Astrocyte (in vitro differentiated cells and primary cell): Measurements from ENCODE around the gene STX16. TPM values are rescaled to one million over a fixed set of nuclear protein-coding genes. Genes with fewer than 3 reads are reported as not detected.

ENCODE experiments used
- DNase-seq: peaks from one replicate; pipeline ENCODE4 v3.0.0-alpha.2; 2010; ENCODE audit warnings: low read depth
- FAIRE-seq: peaks from 2 replicates; lab custom pipeline; 2011; peaks lifted over from hg19 to GRCh38; lab: Jason Lieb, UNC
- H2AFZ ChIP-seq: 2 replicates; pipeline ENCODE4 v1.6.0; 2012; ENCODE audit warnings: low read depth, low read length, inconsistent platforms
- H3K27ac ChIP-seq: 2 replicates; pipeline ENCODE4 v1.5.1; 2011; ENCODE audit warnings: low read depth, low read length, inconsistent platforms
- H3K27me3 ChIP-seq: 2 replicates; pipeline ENCODE4 v1.6.0; 2011; ENCODE audit warnings: low read length, inconsistent platforms; ENCODE audit not compliant: insufficient read depth
- H3K36me3 ChIP-seq: 2 replicates; pipeline ENCODE4 v1.5.1; 2011; ENCODE audit warnings: low read length, inconsistent platforms; ENCODE audit not compliant: insufficient read depth
- H3K4me1 ChIP-seq: 2 replicates; pipeline ENCODE4 v1.5.1; 2011; ENCODE audit warnings: low read length, inconsistent platforms; ENCODE audit not compliant: insufficient read depth
- H3K4me2 ChIP-seq: 2 replicates; pipeline ENCODE4 v1.6.0; 2012; ENCODE audit warnings: low read length, inconsistent platforms
- H3K4me3 ChIP-seq: 2 replicates; pipeline ENCODE4 v1.5.1; 2011; ENCODE audit warnings: low read depth, mild to moderate bottlenecking, low read length, inconsistent platforms; ENCODE audit not compliant: insufficient read depth
- H3K79me2 ChIP-seq: 2 replicates; pipeline ENCODE4 v1.6.0; 2012; ENCODE audit warnings: mild to moderate bottlenecking, low read length, inconsistent platforms; ENCODE audit not compliant: insufficient read depth
- H3K9ac ChIP-seq: 2 replicates; pipeline ENCODE4 v1.6.0; 2012; ENCODE audit warnings: mild to moderate bottlenecking, low read length, inconsistent platforms
- H3K9me3 ChIP-seq: 2 replicates; pipeline ENCODE4 v1.5.1; 2012; ENCODE audit warnings: low read depth, mild to moderate bottlenecking, low read length, inconsistent platforms; ENCODE audit not compliant: insufficient read depth
- H4K20me1 ChIP-seq: 2 replicates; pipeline ENCODE4 v1.6.0; 2012; ENCODE audit warnings: low read length, inconsistent platforms; ENCODE audit not compliant: insufficient read depth
- H3K27ac Mint-ChIP-seq: one replicate; pipeline ENCODE4 v1.8.0; 2021; ENCODE audit warnings: mild to moderate bottlenecking, mixed read lengths; ENCODE audit not compliant: unreplicated experiment
- H3K27me3 Mint-ChIP-seq: one replicate; pipeline ENCODE4 v1.8.0; 2021; ENCODE audit warnings: low read depth, mixed read lengths; ENCODE audit not compliant: unreplicated experiment
- H3K36me3 Mint-ChIP-seq: one replicate; pipeline ENCODE4 v1.8.0; 2021; ENCODE audit warnings: low read depth, mixed read lengths; ENCODE audit not compliant: unreplicated experiment
- H3K4me1 Mint-ChIP-seq: one replicate; pipeline ENCODE4 v1.8.0; 2021; ENCODE audit warnings: low read depth, mixed read lengths; ENCODE audit not compliant: unreplicated experiment
- H3K4me3 Mint-ChIP-seq: one replicate; pipeline ENCODE4 v1.8.0; 2021; ENCODE audit warnings: mild to moderate bottlenecking, moderate library complexity, mixed read lengths; ENCODE audit not compliant: unreplicated experiment
- H3K9me3 Mint-ChIP-seq: one replicate; pipeline ENCODE4 v1.8.0; 2021; ENCODE audit warnings: mild to moderate bottlenecking, mixed read lengths; ENCODE audit not compliant: unreplicated experiment
- EZH2 ChIP-seq: IDR thresholded peaks from 2 replicates; pipeline ENCODE4 v1.6.1; 2012; ENCODE audit warnings: mild to moderate bottlenecking, low read length, inconsistent platforms; ENCODE audit not compliant: insufficient read depth
- total RNA-seq: library from RNA; stranded (reverse); gene quantifications from 2 replicates; pipeline ENCODE4 v1.2.1, GENCODE V29; 2021
- TF ChIP-seq, protein P1 (sequence below): IDR thresholded peaks from 2 replicates; pipeline ENCODE4 v1.5.1; 2011; ENCODE audit warnings: low read depth, mild to moderate bottlenecking, inconsistent platforms, low read length, moderate library complexity; ENCODE audit not compliant: insufficient read depth

STX16 gene
- total RNA-seq, 1 donor from 2014 or later = 59.3 TPM

DNA sequence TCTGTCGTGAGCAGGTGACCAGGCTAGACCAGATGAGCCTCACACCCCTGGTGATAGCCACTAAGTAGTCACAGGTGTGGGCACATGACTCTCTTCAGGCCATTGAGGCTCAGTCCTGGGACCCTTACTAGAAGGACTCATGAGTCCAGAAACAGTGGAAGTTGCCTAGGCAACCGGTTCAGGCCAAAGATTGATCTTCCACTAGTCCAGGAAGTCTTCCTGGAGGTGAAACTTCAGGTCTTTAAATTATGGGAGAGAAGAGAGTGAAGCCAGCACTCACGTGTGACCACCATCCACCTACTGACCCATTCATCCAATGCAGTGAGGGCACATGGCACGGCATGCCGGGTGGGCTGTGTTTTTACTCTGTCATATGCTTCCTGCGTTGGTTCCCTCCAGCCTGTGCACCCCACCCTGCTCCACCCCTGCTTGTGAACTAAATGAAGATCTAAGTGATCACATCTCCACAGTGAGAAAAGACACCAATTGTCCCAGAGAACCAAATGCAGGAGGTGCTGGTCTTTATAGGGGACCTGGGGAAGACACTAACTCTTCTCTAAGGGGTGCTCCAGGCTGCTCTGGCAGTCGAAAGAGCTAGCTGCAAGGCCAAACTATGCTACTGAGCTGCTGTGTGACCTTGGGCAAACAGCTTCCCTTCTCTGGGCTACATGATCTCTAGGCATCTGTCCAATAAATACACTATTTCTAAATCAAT, 12.5 kb upstream of the STX16 start:
- H3K4me1 ChIP-seq = peaks cover 15% of the 10 kb centered on the region
- Mint-ChIP-seq H3K27me3 (peaks cover 5% of the 10 kb centered on the region), H3K36me3 (peaks cover 2% of the 10 kb centered on the region), H3K27ac (no peak overlapping the region), H3K9me3 (peaks cover 2% of the 10 kb centered on the region), H3K4me1 (peaks cover 14% of the 10 kb centered on the region), H3K4me3 (no peak overlapping the region)
- no peaks in the 10 kb centered on the region for H3K36me3 ChIP-seq
- H3K27me3 ChIP-seq = no peaks in the 10 kb centered on the region
- H3K27ac ChIP-seq = no peak overlapping the region
- no peaks in the 10 kb centered on the region for H3K9me3 ChIP-seq
- H4K20me1 ChIP-seq = no peaks in the 10 kb centered on the region
- no peak overlapping the region for H3K4me2 ChIP-seq
- H2AFZ ChIP-seq = no peak overlapping the region
- DNase-seq (no peak), FAIRE-seq (no peak)
- no peak overlapping the region for H3K4me3 ChIP-seq
- TF ChIP-seq, protein P1, sequence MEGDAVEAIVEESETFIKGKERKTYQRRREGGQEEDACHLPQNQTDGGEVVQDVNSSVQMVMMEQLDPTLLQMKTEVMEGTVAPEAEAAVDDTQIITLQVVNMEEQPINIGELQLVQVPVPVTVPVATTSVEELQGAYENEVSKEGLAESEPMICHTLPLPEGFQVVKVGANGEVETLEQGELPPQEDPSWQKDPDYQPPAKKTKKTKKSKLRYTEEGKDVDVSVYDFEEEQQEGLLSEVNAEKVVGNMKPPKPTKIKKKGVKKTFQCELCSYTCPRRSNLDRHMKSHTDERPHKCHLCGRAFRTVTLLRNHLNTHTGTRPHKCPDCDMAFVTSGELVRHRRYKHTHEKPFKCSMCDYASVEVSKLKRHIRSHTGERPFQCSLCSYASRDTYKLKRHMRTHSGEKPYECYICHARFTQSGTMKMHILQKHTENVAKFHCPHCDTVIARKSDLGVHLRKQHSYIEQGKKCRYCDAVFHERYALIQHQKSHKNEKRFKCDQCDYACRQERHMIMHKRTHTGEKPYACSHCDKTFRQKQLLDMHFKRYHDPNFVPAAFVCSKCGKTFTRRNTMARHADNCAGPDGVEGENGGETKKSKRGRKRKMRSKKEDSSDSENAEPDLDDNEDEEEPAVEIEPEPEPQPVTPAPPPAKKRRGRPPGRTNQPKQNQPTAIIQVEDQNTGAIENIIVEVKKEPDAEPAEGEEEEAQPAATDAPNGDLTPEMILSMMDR = no peak
- TF ChIP-seq EZH2 = no peak
- no peak overlapping the region for H3K9ac ChIP-seq
- no peaks in the 10 kb centered on the region for H3K79me2 ChIP-seq

DNA sequence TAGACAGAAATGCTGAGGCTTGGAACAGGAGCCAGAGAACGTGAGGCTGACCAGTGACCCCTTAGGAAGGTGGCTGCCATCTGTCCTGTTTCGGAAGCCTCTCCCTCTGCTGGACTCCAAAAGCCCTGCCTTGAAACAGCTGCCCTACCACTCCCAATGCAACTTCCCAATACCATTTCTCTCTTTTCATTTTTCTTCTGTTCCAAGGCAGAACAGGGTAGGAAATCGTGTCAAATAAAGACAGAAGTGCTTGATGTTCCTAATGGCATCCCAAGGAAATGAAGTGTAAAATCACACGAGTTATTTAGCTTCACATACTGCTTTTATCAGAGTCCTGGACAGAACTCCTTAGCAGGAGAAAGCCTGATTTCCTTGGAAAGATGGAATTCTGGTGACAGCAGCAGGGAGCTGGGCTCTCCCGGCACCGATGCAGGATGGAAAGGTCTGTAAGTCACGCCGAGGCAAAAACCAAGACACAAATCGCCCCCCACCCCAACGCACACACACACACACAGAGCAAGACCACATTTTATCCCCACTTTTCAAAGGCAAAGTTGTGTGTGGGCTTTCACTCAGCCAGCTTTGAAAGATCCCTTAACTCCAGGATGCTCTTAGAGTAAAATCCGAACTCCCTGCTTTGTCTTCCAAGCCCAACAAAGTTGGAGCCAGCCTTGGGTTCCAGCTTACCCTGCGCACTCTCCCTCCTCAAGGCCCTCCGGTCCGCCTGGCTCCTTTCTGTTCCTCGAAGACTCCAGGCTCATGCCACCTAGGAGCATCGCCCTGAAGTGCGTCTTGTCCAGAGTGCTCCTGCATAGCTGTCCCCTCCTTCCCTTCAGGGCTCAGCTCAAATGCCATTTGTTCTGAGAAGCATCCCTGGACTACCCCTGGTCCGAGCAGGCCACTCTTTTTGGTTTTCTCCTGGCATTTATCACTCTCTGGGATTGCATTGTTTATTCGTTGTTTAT, 11.6 kb upstream of the STX16 start:
- Histone ChIP-seq H3K4me2 (no peak overlapping the region), H4K20me1 (no peaks in the 10 kb centered on the region), H3K9me3 (no peaks in the 10 kb centered on the region), H3K4me1 (peaks cover 15% of the 10 kb centered on the region), H3K9ac (no peak overlapping the region), H3K36me3 (no peaks in the 10 kb centered on the region), H2AFZ (peak overlapping the region; percentile 1), H3K27me3 (no peaks in the 10 kb centered on the region), H3K79me2 (no peaks in the 10 kb centered on the region), H3K4me3 (no peak overlapping the region), H3K27ac (no peak overlapping the region)
- FAIRE-seq (no peak), DNase-seq (no peak)
- H3K36me3 Mint-ChIP-seq = peaks cover 2% of the 10 kb centered on the region
- H3K9me3 Mint-ChIP-seq = peaks cover 2% of the 10 kb centered on the region
- TF ChIP-seq EZH2 = no peak
- TF ChIP-seq, protein P1 = no peak
- no peak overlapping the region for H3K4me3 Mint-ChIP-seq
- peaks cover 5% of the 10 kb centered on the region for H3K27me3 Mint-ChIP-seq
- peaks cover 14% of the 10 kb centered on the region for H3K4me1 Mint-ChIP-seq
- H3K27ac Mint-ChIP-seq = peak overlapping the region; percentile 48
